HepG2 (cell line): ENCODE measurements around the gene FRAS1. TPM values are rescaled to one million over a fixed set of nuclear protein-coding genes. Genes with fewer than 3 reads are reported as not detected.

Source experiments
- ATAC-seq: fragments of 200-7000 bp; cut with Tn5 transposase; 3 replicates; pipeline ENCODE4 v1.9.1; 2020; ENCODE audit warnings: mild to moderate bottlenecking, moderate library complexity
- BruUV-seq: library from RNA; stranded (reverse); fragments of 400-500 nt; replicated peaks from 2 replicates; lab custom pipeline; 2021; lab: Mats Ljungman, UMichigan
- CTCF ChIA-PET: fragments of 300-600 bp; formaldehyde crosslinking; extraction: SDS; loops from one replicate; lab custom pipeline; 2021; ENCODE audit warnings: low total read pairs, inconsistent platforms, low intra/inter-chr PET ratio; lab: Yijun Ruan, JAX
- POLR2A ChIA-PET: fragments of 350-600 bp; sonication (Branson Sonifier 250); formaldehyde crosslinking; loops from one replicate; lab custom pipeline; 2020; ENCODE audit warnings: antibody characterized with exemption, inconsistent platforms; lab: Yijun Ruan, JAX
- DNase-seq: peaks from one replicate; pipeline ENCODE4 v3.0.0-alpha.2; 2015; ENCODE audit warnings: low spot score
- FAIRE-seq: peaks from 3 replicates; lab custom pipeline; 2011; peaks lifted over from hg19 to GRCh38; lab: Jason Lieb, UNC
- H2AFZ ChIP-seq: one replicate; pipeline ENCODE4 v1.6.1; 2011; ENCODE audit warnings: low read length, inconsistent platforms
- H3K27ac ChIP-seq: fragments of 300-600 bp; 3 replicates; pipeline ENCODE4 v1.8.0; 2011; ENCODE audit warnings: mixed run types, mild to moderate bottlenecking, mixed read lengths, low read length, inconsistent platforms; ENCODE audit not compliant: insufficient read depth; ENCODE audit errors: extremely low read length
- H3K27me3 ChIP-seq, 2 experiments: fragments of 200-600 bp in 1 of 2; 2 replicates in 1 of 2; 3 replicates in 1 of 2; pipeline versions ENCODE4 v1.6.0 to v1.8.0; 2011; ENCODE audit warnings: low read length in 2 of 2, mild to moderate bottlenecking in 2 of 2, moderate library complexity in 2 of 2, inconsistent platforms in 1 of 2; ENCODE audit not compliant: insufficient read depth in 2 of 2, control insufficient read depth in 1 of 2
- H3K36me3 ChIP-seq, 2 experiments: fragments of 200-600 bp in 1 of 2; replicated peaks in 1 of 2; 2 replicates in 1 of 2; 3 replicates in 1 of 2; pipeline versions ENCODE4 v1.5.1 to v1.8.0; 2011; ENCODE audit warnings: low read length in 2 of 2, inconsistent platforms in 1 of 2; ENCODE audit not compliant: insufficient read depth in 2 of 2, control insufficient read depth in 1 of 2
- H3K4me1 ChIP-seq: 2 replicates; pipeline ENCODE4 v1.5.1; 2012; ENCODE audit warnings: low read length, inconsistent platforms; ENCODE audit not compliant: insufficient read depth
- H3K4me2 ChIP-seq: 2 replicates; pipeline ENCODE4 v1.6.0; 2011; ENCODE audit warnings: low read depth, low read length, inconsistent platforms
- H3K4me3 ChIP-seq, 3 experiments: fragments of 200-600 bp in 1 of 3; sonication (generic), shearing (Covaris generic) in 1 of 3; replicated peaks in 1 of 3; 2 replicates each; pipeline ENCODE4 v1.5.1; 2011 to 2016; ENCODE audit warnings: low read length in 3 of 3, inconsistent platforms in 2 of 3, low read depth in 2 of 3, mild to moderate bottlenecking in 2 of 3, control low read depth in 1 of 3, mixed read lengths in 1 of 3; ENCODE audit not compliant: insufficient read depth in 1 of 3
- H3K79me2 ChIP-seq: one replicate; pipeline ENCODE4 v1.6.1; 2011; ENCODE audit warnings: low read length, inconsistent platforms; ENCODE audit not compliant: insufficient read depth
- H3K9ac ChIP-seq: 2 replicates; pipeline ENCODE4 v1.6.0; 2011; ENCODE audit warnings: mild to moderate bottlenecking, low read depth, low read length, inconsistent platforms; ENCODE audit not compliant: insufficient read depth
- H3K9me3 ChIP-seq: 2 replicates; pipeline ENCODE4 v1.5.1; 2012; ENCODE audit warnings: mild to moderate bottlenecking, low read length
- H4K20me1 ChIP-seq: 2 replicates; pipeline ENCODE4 v1.6.0; 2011; ENCODE audit warnings: inconsistent platforms, mild to moderate bottlenecking, low read length, moderate library complexity; ENCODE audit not compliant: insufficient read depth
- ARNT2 ChIP-seq: sonication (generic); formaldehyde crosslinking; IDR thresholded peaks from 2 replicates; pipeline ENCODE4 v1.8.0; 2022; ENCODE audit warnings: mild to moderate bottlenecking, low read depth, missing genetic modification reagents, moderate library complexity
- HOXD1 ChIP-seq: sonication (generic); formaldehyde crosslinking; IDR thresholded peaks from 2 replicates; pipeline ENCODE4 v1.5.0; 2020; ENCODE audit warnings: missing genetic modification reagents
- KLF6 ChIP-seq: IDR thresholded peaks from 2 replicates; pipeline ENCODE4 v1.8.0; 2016; ENCODE audit warnings: missing biosample characterization, missing genetic modification reagents
- MAFF ChIP-seq: IDR thresholded peaks from 2 replicates; pipeline ENCODE4 v1.6.1; 2011; ENCODE audit warnings: low read depth, low read length, improper control_type of control experiment
- MAFK ChIP-seq, 2 experiments: IDR thresholded peaks in 1 of 2; conservative IDR thresholded peaks in 1 of 2; 2 replicates each; pipeline ENCODE4 v1.6.1; 2011; ENCODE audit warnings: improper control_type of control experiment in 2 of 2, low read length in 2 of 2
- SAFB2 ChIP-seq: sonication (generic); formaldehyde crosslinking; IDR thresholded peaks from 2 replicates; pipeline ENCODE4 v1.5.1; 2020; ENCODE audit warnings: missing genetic modification reagents, low read depth, mild to moderate bottlenecking, borderline replicate concordance
- TERF1 ChIP-seq: sonication (generic); formaldehyde crosslinking; IDR thresholded peaks from 2 replicates; pipeline ENCODE4 v1.8.0; 2022; ENCODE audit warnings: mild to moderate bottlenecking, missing genetic modification reagents, moderate library complexity
- YEATS4 ChIP-seq: sonication (generic); formaldehyde crosslinking; IDR thresholded peaks from 2 replicates; pipeline ENCODE4 v1.4.0; 2020; ENCODE audit warnings: missing genetic modification reagents, borderline replicate concordance
- ZFAT ChIP-seq: sonication (generic); formaldehyde crosslinking; conservative IDR thresholded peaks from 2 replicates; pipeline ENCODE4 v1.8.1; 2023; ENCODE audit warnings: missing genetic modification reagents, inconsistent platforms
- ZKSCAN1 ChIP-seq: fragments of 150-350 bp; IDR thresholded peaks from 2 replicates; pipeline ENCODE4 v1.6.1; 2014; ENCODE audit warnings: low read length
- ZNF775 ChIP-seq: sonication (generic); formaldehyde crosslinking; IDR thresholded peaks from 2 replicates; pipeline ENCODE4 v1.4.0; 2020; ENCODE audit warnings: missing genetic modification reagents, mild to moderate bottlenecking, moderate library complexity, borderline replicate concordance
- WGBS: methylation state at CpG from one replicate; pipeline ENCODE4 v1.1.6; 2017; ENCODE audit warnings: low lambda C conversion rate; 5-methylcytosine and 5-hydroxymethylcytosine counted together
- in situ Hi-C: cut with HindIII; loops from 2 replicates; pipeline ENCODE4 v1.10.0; 2017; ENCODE audit warnings: low pct_unique_long_range_greater_than_20kb; ENCODE audit not compliant: extremely low pct_ligation_motif_present
- intact Hi-C: fragments of 100-400 bp; cut with micrococcal nuclease; formaldehyde crosslinking; loops from one replicate; pipeline ENCODE4 v1.10.0; 2022; ENCODE audit not compliant: unreplicated experiment
- polyA plus RNA-seq, 8 experiments: library from polyadenylated mRNA; depleted of rRNA in 3 of 8; stranded (reverse) in 7 of 8; unstranded in 1 of 8; fragments of >200 nt; fragmentation: Illumina TruSeq in 4 of 8; extraction: Trizol in 4 of 8; gene quantifications; 2 replicates each; pipeline versions ENCODE4 v1.2.1 to v1.2.3, GENCODE V29; 2011 to 2016; ENCODE audit warnings: low read depth in 4 of 8, missing spikeins in 1 of 8, mixed read lengths in 1 of 8; ENCODE audit not compliant: insufficient read depth in 1 of 8
- total RNA-seq, 5 experiments: library from RNA; depleted of rRNA; stranded (reverse); fragments of >200 nt; fragmentation: Illumina TruSeq; extraction: Trizol; gene quantifications; 2 replicates each; pipeline ENCODE4 v1.2.3, GENCODE V29; 2016; ENCODE audit warnings: low read depth in 1 of 5
- TF ChIP-seq, protein P1 (sequence below): IDR thresholded peaks from 2 replicates; pipeline ENCODE4 v1.6.1; 2016; ENCODE audit warnings: missing biosample characterization, missing genetic modification reagents, low read depth

The FRAS1 gene
- total and polyA plus RNA-seq, 2 of the 13 experiments (the other 11 are each of a cell fraction or from before 2014, with no cell fraction given) = 22.5 to 31.6 TPM

- ChIA-PET POLR2A (no interaction called here), CTCF (no interaction called here)
- H3K79me2 ChIP-seq = no peaks in the 10 kb centered on the region
- H2AFZ ChIP-seq = no peak overlapping the region
- H4K20me1 ChIP-seq = no peaks in the 10 kb centered on the region
- ATAC-seq = no peak
- no peaks in the 10 kb centered on the region for H3K27me3 ChIP-seq
- no peak for DNase-seq
- peaks cover 23 to 80% of the 10 kb centered on the region in 2 experiments for H3K36me3 ChIP-seq
- no peak overlapping the region for H3K4me2 ChIP-seq
- in situ Hi-C loops (no loop called here), intact Hi-C loops (no loop called here)
- H3K27ac ChIP-seq = no peak overlapping the region
- BruUV-seq = no TSS peak
- no peaks in the 10 kb centered on the region for H3K9me3 ChIP-seq
- no peak for FAIRE-seq
- peak; percentile 81 for TF ChIP-seq MAFF
- TF ChIP-seq, protein P1, sequence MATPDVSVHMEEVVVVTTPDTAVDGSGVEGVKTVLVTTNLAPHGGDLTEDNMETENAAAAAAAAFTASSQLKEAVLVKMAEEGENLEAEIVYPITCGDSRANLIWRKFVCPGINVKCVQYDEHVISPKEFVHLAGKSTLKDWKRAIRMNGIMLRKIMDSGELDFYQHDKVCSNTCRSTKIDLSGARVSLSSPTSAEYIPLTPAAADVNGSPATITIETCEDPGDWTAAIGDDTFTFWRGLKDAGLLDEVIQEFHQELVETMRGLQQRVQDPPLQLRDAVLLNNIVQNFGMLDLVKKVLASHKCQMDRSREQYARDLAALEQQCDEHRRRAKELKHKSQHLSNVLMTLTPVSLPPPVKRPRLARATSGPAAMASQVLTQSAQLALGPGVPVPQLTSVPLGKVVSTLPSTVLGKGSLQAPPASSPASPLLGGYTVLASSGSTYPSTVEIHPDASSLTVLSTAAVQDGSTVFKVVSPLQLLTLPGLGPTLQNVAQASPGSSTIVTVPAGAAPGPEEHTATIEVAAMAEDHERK (CRISPR knock-in tag) = no peak
- peak; percentile 66 to 84 for TF ChIP-seq MAFK (conservative IDR thresholded peaks at IDR 0.05 in 1 of 2, IDR thresholded peaks at IDR 0.05 in 1 of 2; ENCODE audit: low read length in 2 of 2)
- no peak overlapping the region for H3K9ac ChIP-seq
- H3K4me1 ChIP-seq = no peaks in the 10 kb centered on the region
- no peak overlapping the region for H3K4me3 ChIP-seq
Observed at GRCh38 chr4:78478523-78478922, 421.4 kb downstream of the FRAS1 start.

GRCh38 chr4:78480286-78480685, 423.2 kb downstream of the FRAS1 start:
- H3K9me3 ChIP-seq = no peaks in the 10 kb centered on the region
- H3K27me3 ChIP-seq = no peaks in the 10 kb centered on the region
- H3K36me3 ChIP-seq = peaks cover 18 to 73% of the 10 kb centered on the region in 2 experiments
- H3K4me3 ChIP-seq = no peak overlapping the region
- no peak overlapping the region for H2AFZ ChIP-seq
- no peaks in the 10 kb centered on the region for H3K79me2 ChIP-seq
- TF ChIP-seq ARNT2 (CRISPR knock-in tag) = no peak
- no peak for TF ChIP-seq KLF6 (CRISPR knock-in tag)
- no peak for TF ChIP-seq ZKSCAN1
- no peak for TF ChIP-seq ZFAT
- no peak for TF ChIP-seq YEATS4 (CRISPR knock-in tag)
- TF ChIP-seq SAFB2 (CRISPR knock-in tag) = no peak
- no peak for TF ChIP-seq HOXD1 (CRISPR knock-in tag)
- no peak for TF ChIP-seq TERF1 (CRISPR knock-in tag)
- TF ChIP-seq ZNF775 (CRISPR knock-in tag) = no peak
- H4K20me1 ChIP-seq = no peaks in the 10 kb centered on the region
- FAIRE-seq (no peak), ATAC-seq (no peak), DNase-seq (no peak)
- WGBS = 88% methylated on average over 1 of the region's 1 CpG
- no peak overlapping the region for H3K4me2 ChIP-seq
- H3K4me1 ChIP-seq = no peaks in the 10 kb centered on the region
- no peak overlapping the region for H3K9ac ChIP-seq
- no peak overlapping the region for H3K27ac ChIP-seq
- in situ Hi-C loops (no loop called here), intact Hi-C loops (no loop called here)
- no TSS peak for BruUV-seq
- POLR2A ChIA-PET = no interaction called here
- CTCF ChIA-PET = no interaction called here
